ENCODE data around the gene DPP7.
"Not testable (repeated sequence)": the region's sequence is repeated elsewhere in the genome, so short reads cannot be mapped to it uniquely, and the experiment has no call there.

The DPP7 gene

DNA sequence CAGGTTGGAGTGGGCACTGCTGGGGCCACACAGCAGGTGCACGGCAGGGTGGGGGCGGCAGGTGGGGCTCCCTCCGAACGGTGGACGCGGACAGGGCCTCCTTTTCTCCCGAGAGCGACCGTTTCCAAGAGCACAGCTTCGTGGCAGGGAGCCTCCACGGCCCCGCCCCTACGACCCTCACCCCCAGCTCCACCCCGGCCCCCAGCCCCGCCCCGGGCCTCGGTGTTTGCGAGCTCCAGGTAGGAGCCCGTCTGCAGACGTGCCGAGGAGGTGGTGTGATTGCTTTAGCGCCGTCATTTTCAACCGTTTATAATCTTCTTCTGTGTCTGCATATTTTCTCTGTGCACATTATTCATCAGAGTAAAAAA lies 33.2 kb upstream of the DPP7 start:
- no peak for DNase-seq

GRCh38 chr9:137147091-137147792 lies 32.7 kb upstream of the DPP7 start:
- no peak for DNase-seq

DNA sequence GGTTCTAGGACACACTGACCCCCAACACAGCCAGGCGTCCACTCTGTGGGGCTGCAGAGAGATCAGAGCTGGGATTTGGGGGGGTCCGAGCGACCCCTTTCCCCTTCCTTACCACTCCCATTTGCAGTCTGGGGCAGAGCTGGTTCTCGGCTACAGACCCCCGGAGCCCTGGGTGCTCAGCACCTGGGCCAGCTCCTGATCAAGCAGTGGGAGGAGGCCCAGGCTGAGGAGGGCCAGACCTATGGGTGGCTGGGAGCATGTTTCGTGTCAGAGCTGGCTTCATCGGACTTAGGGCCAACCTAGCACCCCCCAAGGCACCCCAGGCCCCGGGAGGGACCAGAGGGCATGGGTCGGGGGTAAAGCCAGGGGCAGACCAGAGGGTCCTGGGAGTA lies 32.0 kb upstream of the DPP7 start:
- DNase-seq: no peak

- DNase-seq: no peak
Measured at GRCh38 chr9:137145731-137146526, 31.4 kb upstream of the DPP7 start.

- no peak for DNase-seq
Measured at GRCh38 chr9:137143459-137143858, 28.9 kb upstream of the DPP7 start.

GRCh38 chr9:137141976-137142936 lies 27.7 kb upstream of the DPP7 start:
- no peak for DNase-seq

DNA sequence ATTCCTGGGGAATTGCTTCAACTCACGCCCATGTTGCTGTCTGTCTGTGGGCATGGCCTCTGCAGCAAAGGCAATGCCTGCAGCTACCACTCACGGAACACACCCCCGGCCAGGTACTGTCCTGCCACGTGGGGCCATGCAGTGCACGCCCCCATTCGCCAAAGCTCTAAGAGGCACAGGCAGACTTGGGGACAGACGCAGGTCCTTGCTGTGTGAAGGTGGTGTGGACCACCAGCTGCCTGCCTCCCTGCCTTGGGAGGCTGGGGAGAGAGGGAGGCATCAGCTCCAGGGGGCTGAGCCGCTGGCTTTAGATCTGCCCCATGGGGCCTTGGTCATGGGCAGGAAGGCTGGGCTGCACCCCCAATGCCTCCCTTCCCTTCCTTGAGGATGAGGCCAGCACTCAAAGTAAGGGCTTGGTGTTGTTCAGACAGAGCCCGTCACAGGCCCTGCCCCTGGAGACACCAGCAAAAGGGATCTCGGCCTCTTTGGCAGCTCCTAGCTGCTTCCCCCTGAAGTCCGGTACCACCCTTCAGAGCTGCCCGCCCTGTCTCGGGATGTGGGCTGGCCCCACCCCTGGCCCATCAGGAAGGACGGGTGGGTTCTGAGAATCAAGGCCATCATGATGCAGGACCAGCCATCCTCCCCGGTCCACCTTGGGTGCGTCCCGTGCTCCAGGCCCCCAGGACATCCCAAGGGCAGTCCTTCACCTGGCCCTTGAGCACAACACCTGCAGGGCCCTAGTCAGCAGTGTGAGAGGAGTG lies 26.7 kb upstream of the DPP7 start:
- no peak for DNase-seq

- DNase-seq: no peak
Measured at GRCh38 chr9:137140151-137141012, 25.8 kb upstream of the DPP7 start.

GRCh38 chr9:137139468-137140150 lies 25.1 kb upstream of the DPP7 start:
- peak; percentile 35 for DNase-seq

DNA sequence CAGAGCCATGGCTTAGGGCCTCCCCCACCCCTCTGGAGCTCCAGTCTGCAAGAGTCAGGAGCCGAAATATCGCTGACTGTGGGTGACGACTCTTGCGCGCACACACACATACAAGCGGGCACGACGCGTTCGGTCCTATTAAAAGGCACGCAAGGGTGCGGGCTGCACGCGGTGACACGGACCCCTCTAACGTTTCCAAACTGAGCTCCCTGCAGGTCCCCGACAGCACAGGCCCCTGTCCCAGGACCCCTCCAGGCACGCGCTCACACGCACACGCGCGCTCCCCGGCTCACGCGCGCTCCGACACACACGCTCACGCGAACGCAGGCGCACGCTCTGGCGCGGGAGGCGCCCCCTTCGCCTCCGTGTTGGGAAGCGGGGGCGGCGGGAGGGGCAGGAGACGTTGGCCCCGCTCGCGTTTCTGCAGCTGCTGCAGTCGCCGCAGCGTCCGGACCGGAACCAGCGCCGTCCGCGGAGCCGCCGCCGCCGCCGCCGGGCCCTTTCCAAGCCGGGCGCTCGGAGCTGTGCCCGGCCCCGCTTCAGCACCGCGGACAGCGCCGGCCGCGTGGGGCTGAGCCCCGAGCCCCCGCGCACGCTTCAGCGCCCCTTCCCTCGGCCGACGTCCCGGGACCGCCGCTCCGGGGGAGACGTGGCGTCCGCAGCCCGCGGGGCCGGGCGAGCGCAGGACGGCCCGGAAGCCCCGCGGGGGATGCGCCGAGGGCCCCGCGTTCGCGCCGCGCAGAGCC lies 24.4 kb upstream of the DPP7 start, which contains the start of gene GRIN1:
Gene GRIN1 (plus strand): TSS at position 433 of the 746 bp plus-strand sequence. CDS start 333 bp downstream, outside the sequence.
- DNase-seq: peak; percentile 59

DNA sequence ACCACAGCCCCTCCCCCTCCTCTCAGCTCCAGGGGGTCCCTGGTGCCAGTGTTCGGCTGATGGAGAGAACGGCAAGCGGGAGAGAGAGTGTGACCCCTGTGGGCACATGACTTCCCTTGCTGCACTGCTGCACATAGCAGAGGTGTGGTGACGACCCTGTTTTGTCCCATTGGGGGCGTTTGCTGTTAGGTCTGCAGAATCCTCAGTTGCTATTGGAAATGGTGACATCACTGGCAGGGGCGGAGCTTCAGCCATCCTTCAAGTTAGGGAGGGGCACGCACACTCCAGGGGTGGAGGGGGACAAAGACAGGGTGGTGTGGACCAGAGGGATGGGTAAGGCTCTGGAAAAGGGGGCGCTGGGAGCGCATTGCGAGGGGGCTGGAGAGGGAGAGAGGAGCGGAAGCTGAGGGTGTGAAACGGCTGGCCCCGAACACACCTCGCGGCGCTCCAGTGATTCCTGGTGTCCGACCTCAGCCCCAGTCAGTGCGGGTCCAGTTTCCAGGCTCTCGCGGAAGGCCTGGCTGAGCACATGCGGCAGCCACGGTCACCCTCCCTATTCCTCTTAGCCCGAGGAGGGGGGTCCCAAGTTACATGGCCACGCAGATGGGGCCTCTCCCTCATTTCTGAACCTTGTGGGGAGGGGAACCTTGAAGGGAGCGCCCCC lies 23.7 kb upstream of the DPP7 start:
- DNase-seq: peak; percentile 97

DNA sequence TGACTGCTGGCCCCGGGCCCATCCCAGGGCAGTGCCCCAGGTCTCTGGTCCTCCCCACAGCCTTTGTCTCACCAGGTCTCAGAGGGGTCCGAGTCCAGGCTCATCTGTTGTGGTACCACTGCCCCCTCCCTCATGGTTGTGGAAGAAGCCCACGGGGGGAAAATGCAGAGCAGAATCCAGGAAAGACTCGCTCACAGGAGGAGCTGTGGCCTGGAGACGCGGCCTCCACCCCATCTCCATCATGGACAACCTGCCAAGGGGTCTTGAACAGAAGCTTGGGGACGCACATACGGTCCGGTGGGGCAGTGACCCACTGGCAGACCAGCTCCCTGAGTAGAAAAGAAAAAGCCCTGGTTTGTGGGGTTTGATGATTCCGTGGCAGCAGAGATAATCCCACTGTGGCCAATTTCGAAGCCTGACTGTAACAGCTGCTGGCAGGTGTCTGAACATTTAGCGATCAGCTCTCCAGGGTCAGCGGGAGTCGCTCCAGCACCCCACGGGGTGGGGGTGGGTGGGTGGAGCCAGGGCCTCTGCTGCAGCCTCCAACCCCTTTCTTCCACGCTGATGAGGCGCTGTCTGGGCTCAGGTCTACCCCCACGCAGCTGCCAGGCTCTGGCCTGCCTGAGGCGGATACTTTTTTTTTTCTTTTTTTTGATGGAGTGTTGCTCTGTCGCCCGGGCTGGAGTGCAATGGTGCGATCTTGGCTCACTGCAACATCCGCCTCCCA lies 22.5 kb upstream of the DPP7 start:
- peak; percentile 84 for DNase-seq

DNA sequence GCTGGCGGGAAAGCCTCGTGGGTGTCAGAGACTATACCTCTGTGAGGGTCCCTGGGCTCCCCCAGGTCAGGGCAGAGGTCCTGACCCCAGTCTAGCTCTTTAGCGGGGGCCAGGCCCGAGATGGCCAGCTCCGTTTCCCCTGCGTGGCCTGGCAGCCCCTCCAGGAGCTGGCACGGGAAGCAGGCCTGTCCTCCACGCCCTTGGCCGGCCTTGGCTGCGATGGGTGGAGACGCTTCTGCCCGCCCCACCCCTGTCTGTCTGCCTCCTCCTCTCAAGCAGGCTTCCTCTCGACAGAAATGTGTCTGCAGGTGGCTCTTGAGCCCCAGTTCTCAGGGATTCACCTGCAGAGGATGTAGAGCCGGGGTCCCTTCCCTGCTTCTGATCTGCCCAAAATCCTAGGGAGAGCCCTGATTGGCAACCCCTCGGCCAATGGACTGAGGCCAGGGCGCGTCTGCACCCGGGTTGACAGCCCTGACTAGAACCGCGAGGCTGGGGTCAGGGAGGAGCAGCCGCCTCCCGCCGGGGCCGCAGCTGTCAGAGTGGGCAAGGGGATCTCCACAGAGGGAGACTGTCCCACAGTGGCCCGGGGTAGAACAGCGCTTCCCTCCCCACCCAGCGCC lies 21.8 kb upstream of the DPP7 start:
- DNase-seq: no peak

DNA sequence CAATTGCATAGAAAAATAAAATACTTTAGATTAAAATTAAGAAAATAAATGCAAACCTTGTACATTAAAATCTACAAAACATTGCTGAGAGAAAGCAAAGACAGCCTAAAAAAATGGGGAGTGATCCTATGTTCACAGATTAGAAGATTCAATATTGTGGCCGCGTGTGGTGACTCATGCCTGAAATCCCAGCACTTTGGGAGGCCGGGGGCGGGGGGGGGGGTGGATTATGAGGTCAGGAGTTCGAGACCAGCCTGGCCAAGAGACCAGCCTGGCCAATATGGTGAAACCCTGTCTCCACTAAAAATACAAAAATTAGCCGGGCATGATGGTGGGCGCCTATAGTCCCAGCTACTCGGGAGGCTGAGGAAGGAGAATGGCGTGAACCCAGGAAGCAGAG lies 20.6 kb upstream of the DPP7 start:
- not testable (repeated sequence) for DNase-seq

- DNase-seq: no peak
Measured at GRCh38 chr9:137134191-137134590, 19.7 kb upstream of the DPP7 start.

- no peak for DNase-seq
Measured at GRCh38 chr9:137130176-137130755, 15.7 kb upstream of the DPP7 start.

- peak; percentile 93 for DNase-seq
Measured at GRCh38 chr9:137129456-137130175, 15.1 kb upstream of the DPP7 start.

Measured in NCI-H2171 treated with DMSO at 0.1 percent for 48 hours (cell line).